Activated CD4-positive, alpha-beta T cell treated with anti-CD3 and anti-CD28 coated beads, Interleukin-2, amount 50 U/mL, for 48 hours (primary cell): ENCODE results near the gene MYBL2.
"Not testable (repeated sequence)": the region's sequence is repeated elsewhere in the genome, so short reads cannot be mapped to it uniquely, and the experiment has no call there.

Experiments
- DNase-seq, 2 experiments: peaks; one replicate each; pipeline ENCODE4 v3.0.0-alpha.2; 2020

Gene MYBL2

GRCh38 chr20:43666376-43667328, at the start of gene MYBL2:
Gene MYBL2 (plus strand): TSS chr20:43667114. CDS start chr20:43667284, 170 bp downstream.
- peak; percentile 65 to 68 for DNase-seq

- DNase-seq: no peak
These were observed 35.3 kb upstream of the MYBL2 start for GRCh38 chr20:43631598-43631997.

- no peak for DNase-seq
These were observed 30.5 kb upstream of the MYBL2 start for GRCh38 chr20:43636429-43636828.

GRCh38 chr20:43642548-43642947, 24.4 kb upstream of the MYBL2 start:
- DNase-seq: no peak

- no peak for DNase-seq
These were observed 15.9 kb upstream of the MYBL2 start for GRCh38 chr20:43650997-43651525.

GRCh38 chr20:43651650-43652184, 15.2 kb upstream of the MYBL2 start:
- DNase-seq: not testable (repeated sequence)

GRCh38 chr20:43653966-43654365, 12.9 kb upstream of the MYBL2 start:
- no peak for DNase-seq

GRCh38 chr20:43655176-43655575, 11.7 kb upstream of the MYBL2 start:
- DNase-seq: not testable (repeated sequence)

- DNase-seq: no peak
These were observed 11.0 kb upstream of the MYBL2 start for GRCh38 chr20:43655937-43656336.

- peak; percentile 59 to 72 for DNase-seq
These were observed 8.7 kb upstream of the MYBL2 start for GRCh38 chr20:43658069-43658722.

- DNase-seq: no peak
These were observed 8.0 kb upstream of the MYBL2 start for GRCh38 chr20:43658723-43659419.

GRCh38 chr20:43662943-43663655, 3.8 kb upstream of the MYBL2 start:
- no peak for DNase-seq

GRCh38 chr20:43665466-43666176, 1.3 kb upstream of the MYBL2 start:
- no peak for DNase-seq

- peak; percentile 34 to 40 for DNase-seq
These were observed 623 bp downstream of the MYBL2 start for GRCh38 chr20:43667341-43668132.

- no peak for DNase-seq
These were observed 2.4 kb downstream of the MYBL2 start for GRCh38 chr20:43669332-43669731.

GRCh38 chr20:43670423-43670822, 3.5 kb downstream of the MYBL2 start:
- DNase-seq: no peak

- DNase-seq: no peak
These were observed 9.5 kb downstream of the MYBL2 start for GRCh38 chr20:43676368-43676767.

- DNase-seq: no peak
These were observed 14.1 kb downstream of the MYBL2 start for GRCh38 chr20:43680981-43681380.

- DNase-seq: no peak
These were observed 14.6 kb downstream of the MYBL2 start for GRCh38 chr20:43681468-43681942.

- no peak for DNase-seq
These were observed 15.1 kb downstream of the MYBL2 start for GRCh38 chr20:43681991-43682410.
